GM18907 (cell line): ENCODE results near the gene NSD1.
A peak's percentile ranks its signal among the peaks of the same experiment; 100 is the strongest.

Experiments used
- ATAC-seq: cut with Tn5 transposase; IDR thresholded peaks from one replicate; pipeline ENCODE4 v1.9.1; 2021; ENCODE audit warnings: mild to moderate bottlenecking, moderate library complexity; ENCODE audit not compliant: unreplicated experiment

NSD1 gene

GRCh38 chr5:177275883-177276282 is 142.3 kb downstream of the NSD1 start:
- ATAC-seq, result no peak

GRCh38 chr5:177276886-177277285 is 143.3 kb downstream of the NSD1 start:
- no peak for ATAC-seq

- no peak for ATAC-seq
These were observed 154.6 kb downstream of the NSD1 start for GRCh38 chr5:177288191-177288590.

- no peak for ATAC-seq
These were observed 157.4 kb downstream of the NSD1 start for GRCh38 chr5:177290816-177291596.

- ATAC-seq, result no peak
These were observed 158.2 kb downstream of the NSD1 start for GRCh38 chr5:177291735-177292134.

- ATAC-seq, result no peak
These were observed 160.4 kb downstream of the NSD1 start for GRCh38 chr5:177293819-177294581.

- no peak for ATAC-seq
These were observed 161.1 kb downstream of the NSD1 start for GRCh38 chr5:177294632-177295031.

- no peak for ATAC-seq
These were observed 162.4 kb downstream of the NSD1 start for GRCh38 chr5:177295924-177296323.

GRCh38 chr5:177296581-177296980 is 163.0 kb downstream of the NSD1 start:
- no peak for ATAC-seq

GRCh38 chr5:177297922-177298321 is 164.3 kb downstream of the NSD1 start:
- no peak for ATAC-seq

- ATAC-seq, result no peak
These were observed 166.1 kb downstream of the NSD1 start for GRCh38 chr5:177299697-177300096.

- ATAC-seq, result peak; percentile 40
These were observed 166.8 kb downstream of the NSD1 start for GRCh38 chr5:177300236-177300880.

- ATAC-seq, result no peak
These were observed 167.4 kb downstream of the NSD1 start for GRCh38 chr5:177300951-177301350.

- no peak for ATAC-seq
These were observed 168.1 kb downstream of the NSD1 start for GRCh38 chr5:177301503-177302165.

- ATAC-seq, result no peak
These were observed 169.0 kb downstream of the NSD1 start for GRCh38 chr5:177302354-177303110.

- ATAC-seq, result peak; percentile 56
These were observed 169.8 kb downstream of the NSD1 start, which contains the start of the genes PRELID1 and RAB24 for GRCh38 chr5:177303121-177303924. TSS of gene PRELID1 (plus strand) at chr5:177303799. CDS start at chr5:177303986, 187 bp downstream. TSS of gene RAB24 (minus strand) at chr5:177303719. CDS start at chr5:177303288, 431 bp downstream.

GRCh38 chr5:177303925-177304391 is 170.4 kb downstream of the NSD1 start:
- no peak for ATAC-seq

GRCh38 chr5:177304392-177305119 is 171.0 kb downstream of the NSD1 start:
- ATAC-seq, result no peak
